Stimulated activated CD4-positive, alpha-beta T cell treated with anti-CD3 and anti-CD28 coated beads, TNF-alpha, amount 100 ng/mL, for 48 hours (primary cell): Measurements from ENCODE around the gene SGO2.
"Not testable (repeated sequence)": the region's sequence is repeated elsewhere in the genome, so short reads cannot be mapped to it uniquely, and the experiment has no call there.

ENCODE experiments used
- DNase-seq, 3 donors: peaks; one replicate each; pipeline ENCODE4 v3.0.0-alpha.2; 2020; ENCODE audit warnings: low read depth in 3 of 3

SGO2 gene

GRCh38 chr2:200595913-200596312 lies 69.9 kb downstream of the SGO2 start:
- no peak for DNase-seq

- no peak for DNase-seq
Measured at GRCh38 chr2:200596774-200597570, 71.0 kb downstream of the SGO2 start.

GRCh38 chr2:200599206-200599605 lies 73.2 kb downstream of the SGO2 start:
- DNase-seq: no peak

GRCh38 chr2:200600549-200601225 lies 74.7 kb downstream of the SGO2 start:
- DNase-seq: no peak

GRCh38 chr2:200602584-200602983 lies 76.6 kb downstream of the SGO2 start:
- DNase-seq: no peak

GRCh38 chr2:200603972-200604371 lies 78.0 kb downstream of the SGO2 start:
- no peak for DNase-seq

- DNase-seq: no peak
Measured at GRCh38 chr2:200604571-200605255, 78.7 kb downstream of the SGO2 start.

GRCh38 chr2:200608341-200609027 lies 82.5 kb downstream of the SGO2 start:
- DNase-seq: no peak

- no peak for DNase-seq
Measured at GRCh38 chr2:200609028-200609614, 83.1 kb downstream of the SGO2 start.

GRCh38 chr2:200610217-200610616 lies 84.2 kb downstream of the SGO2 start:
- not testable (repeated sequence) for DNase-seq

- DNase-seq: no peak
Measured at GRCh38 chr2:200613692-200614091, 87.7 kb downstream of the SGO2 start.

- no peak for DNase-seq
Measured at GRCh38 chr2:200614249-200614648, 88.2 kb downstream of the SGO2 start.

- no peak for DNase-seq
Measured at GRCh38 chr2:200615247-200615646, 89.2 kb downstream of the SGO2 start.

GRCh38 chr2:200616193-200616592 lies 90.2 kb downstream of the SGO2 start:
- DNase-seq: no peak

GRCh38 chr2:200616656-200617055 lies 90.6 kb downstream of the SGO2 start:
- DNase-seq: no peak

GRCh38 chr2:200617156-200618053 lies 91.4 kb downstream of the SGO2 start:
- no peak for DNase-seq

GRCh38 chr2:200618054-200618419 lies 92.0 kb downstream of the SGO2 start:
- DNase-seq: no peak

GRCh38 chr2:200618590-200619021 lies 92.6 kb downstream of the SGO2 start:
- no peak for DNase-seq

GRCh38 chr2:200619279-200619678 lies 93.3 kb downstream of the SGO2 start:
- no peak for DNase-seq

- no peak for DNase-seq
Measured at GRCh38 chr2:200620606-200621390, 94.8 kb downstream of the SGO2 start.
